ENCODE data around the gene MRPL33.

Gene MRPL33

GRCh38 chr2:27771548-27772335 is at the start of gene MRPL33:
TSS of gene MRPL33 (plus strand) at chr2:27771719. CDS start at chr2:27771778, 59 bp downstream.
- DNase-seq, result peak; percentile 89

DNA sequence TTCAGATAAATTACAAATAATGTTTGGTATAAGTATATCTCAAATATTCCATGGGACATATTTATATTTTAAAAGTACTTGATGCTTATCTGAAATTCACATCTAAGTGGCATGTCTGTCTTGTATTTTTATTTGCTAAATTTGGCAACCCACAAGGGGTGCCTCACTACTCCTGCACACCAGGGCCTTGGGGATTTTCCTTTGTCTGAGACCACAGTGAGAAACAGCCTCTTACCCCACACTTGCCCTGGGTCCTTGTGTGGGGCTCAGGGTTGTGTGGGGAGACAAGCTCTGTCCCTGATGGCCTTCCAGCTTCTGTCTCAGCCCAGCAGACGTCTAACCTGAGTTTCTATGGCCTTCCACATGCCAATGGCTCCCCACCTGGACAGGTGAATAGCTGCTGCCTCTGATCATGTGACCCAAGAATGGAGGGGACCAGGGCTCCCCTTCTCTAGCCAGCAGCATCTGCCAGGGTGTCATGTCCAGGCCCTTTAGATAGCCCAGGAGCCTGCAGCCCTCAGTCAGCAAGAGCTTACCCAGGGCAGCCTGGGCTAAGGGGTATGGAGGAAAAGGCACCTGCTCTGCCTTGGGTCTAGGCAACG is 49.5 kb upstream of the MRPL33 start:
- no peak for DNase-seq

- peak; percentile 72 for DNase-seq
Observed at GRCh38 chr2:27723372-27724144, 48.0 kb upstream of the MRPL33 start.

DNA sequence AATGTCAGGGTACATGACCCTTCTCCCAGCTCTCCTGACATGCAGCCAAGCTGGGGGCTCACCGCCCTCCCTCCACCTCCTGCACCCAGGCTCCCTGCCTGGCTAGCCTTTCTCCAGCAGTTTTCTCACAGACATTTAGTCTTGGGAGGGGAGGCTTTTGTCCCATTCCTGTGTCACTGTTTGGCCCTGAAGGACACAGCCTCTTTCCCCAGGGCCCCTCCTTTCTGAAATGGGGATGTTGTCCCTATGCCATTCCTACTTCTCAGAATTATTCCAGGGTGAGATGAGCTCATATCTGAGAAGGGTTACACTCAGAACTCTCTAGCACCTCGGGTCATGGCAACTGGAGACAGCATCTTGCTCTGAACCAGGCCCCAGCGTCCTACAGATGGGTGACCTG is 47.3 kb upstream of the MRPL33 start:
- no peak for DNase-seq

DNA sequence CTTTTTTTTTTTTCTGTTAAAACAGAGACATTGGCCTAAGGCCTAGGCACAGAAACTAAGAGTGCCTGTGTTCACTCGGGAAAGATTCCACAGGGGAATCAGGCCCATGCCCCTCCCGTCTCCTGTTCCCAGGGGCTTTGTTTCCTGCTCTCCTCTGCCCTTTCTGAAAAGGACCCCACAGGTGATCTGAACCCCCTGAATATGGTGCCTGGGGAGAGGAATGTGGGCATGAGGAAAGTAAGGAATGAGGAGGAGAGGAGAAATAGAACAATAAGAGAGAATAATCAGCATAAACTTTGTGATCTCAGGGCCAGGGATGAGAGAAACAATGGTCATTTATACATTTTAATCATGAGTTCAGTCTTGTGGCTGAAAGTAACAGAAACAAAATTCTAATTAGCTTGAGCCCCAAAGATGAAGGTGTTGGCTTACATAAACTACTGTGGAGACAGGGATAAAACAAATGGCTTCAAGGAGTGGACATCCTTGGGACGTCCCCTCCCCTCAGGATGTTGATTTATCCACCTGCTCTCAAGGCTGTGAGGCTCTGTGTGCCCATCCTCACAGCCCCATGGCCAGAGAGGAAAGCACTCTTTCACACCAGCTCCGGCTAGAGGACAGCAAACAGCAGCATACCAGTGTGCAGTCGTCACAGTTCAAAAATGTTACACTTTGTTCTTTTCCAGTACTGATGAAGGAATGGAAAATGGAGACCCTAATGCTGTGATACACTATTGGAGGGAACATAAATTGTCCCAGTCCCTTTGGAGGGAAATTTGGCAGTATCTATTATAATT is 46.4 kb upstream of the MRPL33 start:
- peak; percentile 53 for DNase-seq

DNA sequence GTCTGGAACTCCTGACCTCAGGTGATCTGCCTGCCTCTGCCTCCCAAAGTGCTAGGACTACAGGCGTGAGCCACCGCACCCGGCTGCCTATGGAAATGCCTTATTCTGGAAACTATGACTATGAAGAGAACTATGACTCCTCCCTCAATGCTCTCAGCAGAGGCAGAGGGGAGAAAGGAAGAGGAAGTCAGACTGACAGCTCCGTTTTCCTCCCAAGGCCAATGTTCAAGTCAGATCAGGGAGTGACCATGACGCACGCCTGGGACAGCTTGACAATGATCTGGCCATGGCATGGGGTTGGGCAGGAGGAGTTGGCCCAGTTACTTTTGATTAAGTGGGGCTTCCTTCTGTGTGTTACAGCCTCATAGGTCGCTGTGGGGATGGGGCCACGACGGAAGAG is 44.3 kb upstream of the MRPL33 start:
- no peak for DNase-seq

GRCh38 chr2:27728081-27728858 is 43.2 kb upstream of the MRPL33 start:
- no peak for DNase-seq

GRCh38 chr2:27729198-27729597 is 42.3 kb upstream of the MRPL33 start:
- no peak for DNase-seq

DNA sequence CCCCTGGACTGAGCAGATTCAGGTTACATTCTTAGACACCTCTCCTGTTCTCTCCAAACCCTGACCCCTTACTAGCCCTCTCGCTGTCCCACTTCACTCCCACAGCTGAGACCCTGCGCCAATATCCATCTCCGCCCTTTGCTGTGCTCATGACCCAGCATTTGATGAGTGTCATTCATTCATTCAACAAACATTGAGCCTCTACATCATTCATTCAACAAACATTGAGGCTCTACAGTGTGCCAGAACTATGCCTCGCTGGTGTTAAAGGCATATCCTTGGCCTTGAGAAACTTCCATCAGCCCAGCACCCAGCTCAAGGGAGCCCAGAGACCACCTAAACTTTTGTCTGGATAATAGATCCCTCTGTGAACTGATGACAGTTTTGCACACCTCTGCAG is 41.9 kb upstream of the MRPL33 start:
- no peak for DNase-seq

- no peak for DNase-seq
Observed at GRCh38 chr2:27730261-27730662, 41.3 kb upstream of the MRPL33 start.

DNA sequence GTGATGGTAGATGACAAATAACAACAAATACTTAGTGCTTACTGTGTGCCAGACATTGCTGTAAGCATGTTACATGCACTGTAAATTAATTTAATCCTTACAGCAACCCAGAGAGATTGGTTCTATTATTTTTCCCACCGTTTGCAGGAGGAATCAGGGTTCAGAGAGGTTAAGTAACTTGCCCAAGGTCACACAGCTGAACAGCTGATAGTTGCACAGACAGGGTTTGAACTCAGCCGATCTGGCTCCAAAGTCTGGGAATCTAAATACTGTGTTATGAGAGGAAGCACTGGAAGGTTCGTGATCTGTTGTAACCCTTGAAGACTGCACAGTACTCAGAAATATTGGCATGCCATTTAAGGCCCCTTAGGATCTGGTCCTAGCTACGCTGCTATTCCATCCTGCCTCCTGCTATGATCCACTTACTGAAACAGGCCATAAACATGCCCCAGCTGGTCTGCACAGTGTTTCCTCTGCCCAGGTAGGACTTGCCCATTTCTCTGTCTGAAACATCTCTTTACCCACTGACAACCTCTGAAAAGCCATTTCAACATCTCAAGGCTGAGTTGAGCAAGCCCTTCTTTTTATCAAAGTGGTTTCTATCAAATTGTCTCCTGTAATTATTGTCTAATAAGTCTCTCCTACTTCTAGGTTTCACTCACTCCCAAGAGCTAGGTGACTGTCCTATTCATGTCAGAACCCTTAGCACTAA is 40.4 kb upstream of the MRPL33 start:
- no peak for DNase-seq

GRCh38 chr2:27734305-27734704 is 37.2 kb upstream of the MRPL33 start:
- no peak for DNase-seq

DNA sequence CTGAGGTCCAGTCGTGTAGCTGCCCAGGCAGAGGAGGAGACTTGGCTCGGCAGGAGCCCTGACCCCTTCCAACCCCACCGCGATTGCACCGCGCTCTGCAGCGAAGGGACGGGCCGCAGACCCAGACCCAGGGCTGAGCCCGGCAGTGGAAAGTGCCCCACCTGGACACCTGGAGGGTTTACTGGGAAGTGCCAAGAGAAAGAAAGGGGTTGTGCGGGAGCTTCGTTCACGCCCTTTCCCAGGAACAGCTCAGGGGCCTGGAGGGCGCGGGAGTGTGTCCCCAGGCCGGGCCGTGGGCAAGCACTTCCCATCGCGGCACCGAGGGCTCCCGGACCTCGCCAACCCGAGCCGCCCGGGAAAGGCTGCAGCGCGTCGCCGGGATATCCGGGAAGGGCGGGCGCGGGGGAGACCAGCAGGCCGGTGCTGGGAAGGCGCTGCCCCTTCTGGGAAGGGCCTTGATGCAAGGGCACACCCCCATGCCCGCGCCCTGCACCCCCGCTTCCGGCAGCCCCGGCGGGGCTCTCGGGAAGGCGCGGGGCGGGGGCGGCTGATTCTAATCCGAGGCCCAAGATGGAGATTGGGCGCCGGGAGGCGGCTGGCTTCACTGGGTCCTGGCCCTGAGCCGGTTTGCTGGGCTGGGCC is 36.1 kb upstream of the MRPL33 start:
- DNase-seq, result peak; percentile 76

DNA sequence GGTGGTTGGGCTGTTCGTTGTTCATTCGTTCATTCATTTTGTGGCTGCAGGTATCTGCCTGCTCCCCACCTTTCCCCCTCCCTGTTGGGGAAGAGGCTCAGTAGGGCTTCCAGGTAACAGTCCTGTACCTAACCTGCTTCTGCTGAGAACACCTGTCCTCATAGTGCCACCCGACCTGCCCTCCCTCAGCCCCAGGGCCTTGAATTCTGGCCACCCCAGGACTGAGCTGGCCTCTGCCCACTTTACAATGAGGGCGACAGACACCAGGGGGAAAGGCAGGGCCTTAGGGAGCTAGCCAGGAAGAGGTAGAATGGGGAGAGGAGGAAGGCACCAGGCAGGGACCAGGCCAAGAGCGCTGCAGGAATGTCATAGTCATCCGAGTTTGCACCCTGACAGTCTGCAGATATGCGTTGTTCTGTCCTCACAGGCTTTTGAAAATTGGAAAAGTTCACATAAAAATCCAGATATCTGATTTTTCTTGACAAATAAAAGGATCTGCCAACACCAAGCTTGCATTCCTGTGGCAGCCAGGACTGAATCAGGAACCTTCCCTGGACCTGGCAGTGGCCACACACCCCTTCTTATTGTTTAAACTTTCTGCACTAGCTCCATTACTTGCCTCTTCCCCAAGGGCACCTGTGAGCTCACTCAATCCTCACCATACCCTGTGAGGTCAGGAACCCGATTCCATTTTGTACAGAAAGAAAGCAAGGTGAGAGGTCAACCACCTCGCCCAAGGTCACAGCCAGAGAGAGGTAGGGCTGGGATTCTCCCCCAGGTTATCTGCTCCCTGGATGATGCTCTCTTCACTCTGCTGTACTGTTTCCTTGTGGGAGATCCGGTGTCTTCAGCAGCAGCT is 35.3 kb upstream of the MRPL33 start:
- DNase-seq, result no peak

GRCh38 chr2:27736890-27737204 is 34.7 kb upstream of the MRPL33 start:
- DNase-seq, result no peak

DNA sequence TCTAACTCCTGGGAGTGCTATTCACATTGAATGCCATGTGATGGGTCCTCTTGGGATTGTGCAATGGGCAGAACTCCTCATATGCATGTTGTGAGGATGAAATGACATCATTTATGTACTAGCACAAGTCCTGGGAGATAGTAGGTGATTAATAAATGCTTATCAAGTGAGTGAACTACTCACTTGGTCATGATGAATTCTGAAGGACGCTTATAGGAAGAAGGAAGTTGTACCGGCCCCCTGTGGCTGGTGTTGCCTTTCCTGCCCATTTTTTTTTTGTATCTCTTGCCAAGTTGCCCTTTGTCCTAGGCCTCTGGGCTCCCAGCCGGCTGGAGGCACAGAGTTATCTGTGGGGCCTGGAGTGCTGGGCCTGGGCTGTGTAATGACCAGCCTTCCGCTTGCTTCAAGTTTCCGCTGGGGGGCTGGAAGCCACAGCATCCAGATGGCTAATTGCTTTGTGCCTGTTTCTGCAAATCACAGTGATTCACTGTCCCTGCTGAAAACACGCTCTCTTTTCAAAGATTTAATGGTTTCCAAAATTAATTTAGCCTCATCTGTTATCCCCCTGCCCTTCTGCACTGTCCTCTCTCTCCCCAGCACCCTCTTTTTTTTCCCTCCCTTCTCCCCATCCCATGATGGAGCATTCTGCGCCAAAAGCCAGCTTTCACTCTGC is 33.7 kb upstream of the MRPL33 start:
- DNase-seq, result peak; percentile 73

- no peak for DNase-seq
Observed at GRCh38 chr2:27738349-27739057, 33.0 kb upstream of the MRPL33 start.

DNA sequence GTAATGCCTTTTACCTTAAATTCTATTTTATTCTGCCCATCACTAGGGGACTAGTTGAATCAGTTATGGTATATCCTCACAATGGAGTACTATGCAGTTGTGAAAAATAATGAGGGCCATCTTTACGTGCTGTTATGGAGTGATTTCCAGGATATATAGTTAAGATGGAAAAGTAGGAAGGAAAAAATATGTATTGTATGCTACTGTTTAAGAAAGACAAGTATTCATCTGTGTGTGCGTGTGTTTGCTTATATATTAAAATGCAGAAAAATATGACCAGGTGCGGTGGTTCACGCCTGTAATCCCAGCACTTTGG is 32.5 kb upstream of the MRPL33 start:
- no peak for DNase-seq

- DNase-seq, result no peak
Observed at GRCh38 chr2:27741673-27742072, 29.8 kb upstream of the MRPL33 start.
